GM19035 (cell line): ENCODE results near the gene AIP.
A peak's percentile ranks its signal among the peaks of the same experiment; 100 is the strongest.
"Not testable (repeated sequence)": the region's sequence is repeated elsewhere in the genome, so short reads cannot be mapped to it uniquely, and the experiment has no call there.

Experiments used
- ATAC-seq: cut with Tn5 transposase; IDR thresholded peaks from one replicate; pipeline ENCODE4 v1.9.1; 2021; ENCODE audit not compliant: unreplicated experiment

AIP gene

DNA sequence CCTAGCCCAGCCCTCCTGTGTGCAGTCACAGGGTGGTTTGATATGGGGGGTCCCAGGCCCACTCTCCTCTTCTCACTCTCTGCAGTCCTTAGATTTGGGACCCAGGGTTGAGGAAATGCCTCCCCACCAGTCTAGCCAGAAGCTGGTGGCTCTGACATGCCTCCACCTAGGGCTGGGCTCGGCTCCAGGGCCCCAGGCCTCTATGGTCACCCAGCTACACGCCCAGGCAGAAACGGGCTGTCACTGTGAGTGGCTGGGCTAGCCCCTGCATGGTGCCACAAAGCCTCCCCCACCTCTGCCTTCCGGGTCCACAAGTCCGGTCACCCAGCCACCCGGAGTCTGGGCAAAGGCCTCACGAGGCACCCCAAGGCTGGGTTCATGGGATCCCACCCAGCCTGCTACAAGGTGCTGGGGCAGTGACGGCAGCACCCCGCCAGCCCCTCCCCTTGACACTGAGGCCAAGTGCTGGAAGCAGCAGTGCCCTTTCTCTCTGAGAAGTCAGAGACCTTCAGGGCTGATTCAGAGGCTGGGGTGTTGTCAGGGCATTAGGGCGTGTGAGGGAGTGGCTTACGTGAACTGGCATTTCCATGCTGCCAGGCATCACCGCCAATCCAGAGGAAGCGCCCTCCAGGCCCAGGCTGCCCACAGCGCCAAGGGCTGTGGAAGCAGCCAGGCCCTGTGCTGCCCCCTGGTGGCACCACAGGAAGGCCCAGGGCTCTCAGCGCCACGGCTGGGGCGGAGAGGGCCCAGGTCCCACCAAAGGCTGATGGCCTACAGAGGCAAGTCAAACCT lies 23.0 kb downstream of the AIP start:
- peak; percentile 18 for ATAC-seq

DNA sequence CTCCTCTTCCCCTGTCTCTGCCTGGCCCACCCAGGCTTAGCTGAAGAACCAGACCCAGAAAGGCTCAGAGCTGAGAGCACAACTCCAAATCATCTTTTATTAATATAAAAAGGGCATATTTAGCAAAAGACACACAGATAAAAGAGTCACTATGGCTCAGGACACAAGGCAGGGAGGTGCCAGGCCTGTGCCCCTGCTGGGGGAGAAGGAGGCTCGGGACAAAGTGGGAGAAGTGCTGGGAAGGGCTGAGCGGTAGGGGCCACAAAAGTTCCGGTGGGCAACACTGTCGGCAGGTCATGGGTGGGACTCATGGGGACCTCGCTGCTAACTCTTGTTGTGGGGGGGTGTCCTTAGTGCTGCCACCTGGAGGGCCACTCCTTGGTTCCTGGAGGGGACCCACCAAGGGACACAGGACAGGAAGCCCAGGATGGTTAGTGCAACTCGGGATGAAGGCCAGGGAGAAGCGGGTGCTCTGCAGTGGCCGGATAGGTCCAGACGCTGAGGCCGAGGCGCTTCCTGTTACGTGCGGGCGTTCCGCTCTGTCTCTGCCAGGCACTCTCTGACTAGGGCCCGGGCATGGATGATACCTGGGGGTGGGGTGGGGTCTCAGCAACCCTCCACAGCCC lies 23.7 kb downstream of the AIP start:
- no peak for ATAC-seq

DNA sequence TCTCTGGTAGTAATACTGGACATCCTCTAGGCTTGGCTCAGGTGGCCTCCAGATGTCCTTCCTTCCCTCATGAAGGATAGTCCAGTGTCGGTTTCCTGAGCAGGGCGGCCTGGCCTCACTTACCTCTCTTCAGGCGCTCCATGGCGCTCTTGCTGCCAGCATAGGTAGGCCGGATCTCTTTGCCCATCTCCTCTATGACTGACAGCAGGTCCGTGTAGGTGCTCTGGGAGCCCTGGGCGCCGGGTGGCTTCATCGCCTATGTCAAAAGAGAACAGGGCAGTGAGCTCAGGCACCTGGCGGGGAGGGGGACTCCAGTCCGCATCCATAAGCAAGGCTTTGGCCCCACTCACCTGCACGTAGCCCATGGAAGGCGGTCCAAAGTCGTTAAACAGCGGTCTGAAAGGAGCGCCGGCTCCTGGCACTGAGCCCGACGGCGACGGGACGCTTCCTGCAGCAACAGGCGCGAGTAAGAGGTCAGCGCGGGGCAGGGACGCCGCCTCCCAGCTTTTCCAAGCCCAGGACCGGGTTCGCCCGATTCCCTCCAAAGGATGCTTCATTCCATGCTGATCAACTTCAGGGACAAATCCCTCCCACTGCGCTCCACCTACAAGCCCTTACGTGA lies 24.5 kb downstream of the AIP start:
- no peak for ATAC-seq

DNA sequence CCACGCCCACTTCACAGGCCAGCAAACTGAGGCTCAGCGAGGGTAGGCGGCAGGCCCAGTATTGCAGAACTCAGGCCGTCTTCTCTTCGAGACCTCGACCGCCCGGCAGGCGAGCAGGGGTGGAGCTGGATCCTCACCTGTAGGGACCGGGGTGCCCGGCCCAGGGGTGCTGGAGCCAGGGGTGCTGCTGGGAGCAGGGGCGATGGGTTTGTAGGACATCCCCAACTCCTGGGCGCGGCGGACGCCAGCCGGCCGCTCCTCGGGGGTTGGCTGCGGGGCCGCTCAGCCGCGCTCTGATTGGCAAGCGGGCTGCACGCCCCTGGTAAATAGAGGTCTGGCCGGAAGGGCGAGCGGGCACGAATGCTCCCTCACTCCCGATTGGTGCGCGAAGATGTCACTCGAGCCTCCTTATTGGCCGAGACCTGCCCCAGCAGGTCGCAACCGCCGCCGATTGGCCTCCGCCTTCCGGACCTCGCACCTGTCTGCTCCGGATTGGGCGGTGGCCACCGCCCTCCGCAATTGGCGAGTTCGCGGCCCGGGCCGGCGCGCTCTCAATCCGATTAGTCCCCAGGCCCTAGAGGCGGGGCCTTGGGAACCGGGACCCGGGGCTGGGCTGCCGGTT lies 25.1 kb downstream of the AIP start, which contains the start of gene CDK2AP2:
Gene CDK2AP2, minus strand, starts transcription at position 299 of the 622 bp plus-strand sequence. Its CDS starts 80 bp downstream, at position 219.
- ATAC-seq = peak; percentile 65

DNA sequence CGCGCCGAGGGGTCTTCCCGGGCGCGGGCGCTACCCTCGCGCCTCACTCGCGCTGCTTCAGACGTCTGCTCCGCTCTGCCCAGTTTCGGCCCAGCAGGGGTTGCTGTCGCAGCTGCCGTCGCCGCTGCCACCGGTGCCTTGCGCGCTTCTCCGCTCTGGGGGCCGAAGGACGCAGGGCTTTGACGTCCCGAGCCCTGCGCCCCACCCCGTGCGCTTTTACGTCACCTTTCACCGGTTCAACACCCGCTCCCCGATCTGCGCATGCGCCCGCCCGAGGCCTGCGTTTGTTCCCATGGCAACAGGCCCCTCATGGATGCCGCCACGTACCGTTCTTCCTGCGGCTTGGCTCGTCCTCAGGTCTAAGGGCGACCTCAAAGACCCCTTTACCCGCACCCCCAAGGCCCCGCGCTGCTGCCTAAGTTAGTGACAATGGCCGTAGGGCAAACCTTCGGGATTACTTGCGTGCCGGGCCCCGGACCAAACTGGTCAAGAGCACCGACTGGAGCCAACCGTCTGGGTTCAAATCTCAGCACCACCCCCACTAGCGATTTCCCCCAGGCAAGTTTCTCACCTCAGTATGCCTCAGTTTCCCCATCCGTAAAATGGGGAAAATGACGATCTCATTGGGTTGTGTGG lies 25.8 kb downstream of the AIP start:
- peak; percentile 40 for ATAC-seq

DNA sequence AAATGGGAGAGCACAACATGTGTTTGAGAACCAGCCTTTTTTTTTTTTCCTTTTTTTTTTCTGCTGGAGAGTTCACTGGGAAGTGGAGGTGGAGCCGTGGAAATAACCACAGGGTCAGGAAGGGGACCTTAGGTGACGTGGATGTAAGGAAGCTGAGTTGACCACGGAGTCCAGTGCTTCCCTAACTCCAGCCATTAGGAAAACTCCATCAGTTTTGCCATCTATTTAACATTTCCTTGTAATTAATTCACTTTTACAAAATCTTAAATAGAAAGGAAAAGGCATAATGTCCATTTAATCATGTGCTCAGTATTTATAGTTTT lies 27.2 kb downstream of the AIP start:
- no peak for ATAC-seq

DNA sequence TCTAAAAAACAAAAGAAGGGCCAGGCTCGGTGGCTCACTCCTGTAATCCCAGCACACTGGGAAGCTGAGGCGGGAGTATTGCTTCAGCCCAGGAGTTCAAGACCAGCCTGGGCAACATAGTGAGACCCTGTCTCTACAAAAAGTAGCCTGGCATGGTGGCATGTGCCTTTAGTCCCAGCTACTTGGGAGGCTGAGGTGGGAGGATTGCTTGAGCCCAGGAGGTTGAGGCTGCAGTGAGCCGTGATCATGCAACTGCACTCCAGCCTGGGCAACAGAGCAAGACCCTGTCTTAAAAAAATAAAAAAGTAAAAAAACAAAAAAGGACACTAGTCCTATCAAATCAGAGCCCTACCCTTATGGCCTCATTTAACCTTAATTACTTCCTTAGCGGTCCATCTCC lies 28.7 kb downstream of the AIP start:
- not testable (repeated sequence) for ATAC-seq

DNA sequence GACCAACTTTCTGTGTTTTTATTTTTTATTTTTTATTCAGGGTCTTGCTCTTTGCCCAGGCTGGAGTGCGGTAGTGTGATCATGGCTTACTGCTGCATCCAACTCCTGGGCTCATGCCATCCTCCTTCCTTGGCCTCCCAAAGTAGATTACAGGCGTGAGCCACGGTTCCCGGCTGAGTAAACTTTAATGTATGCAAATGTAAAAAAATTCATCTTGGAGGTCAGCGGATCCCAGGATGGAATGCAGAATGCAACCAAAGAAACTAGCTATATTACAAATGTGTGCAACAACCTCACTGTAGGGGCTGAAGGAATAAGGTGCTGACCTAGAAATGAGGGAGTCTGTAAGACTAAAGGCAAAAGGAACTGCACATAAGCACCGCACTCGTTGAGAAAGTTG lies 31.3 kb downstream of the AIP start:
- ATAC-seq = no peak

DNA sequence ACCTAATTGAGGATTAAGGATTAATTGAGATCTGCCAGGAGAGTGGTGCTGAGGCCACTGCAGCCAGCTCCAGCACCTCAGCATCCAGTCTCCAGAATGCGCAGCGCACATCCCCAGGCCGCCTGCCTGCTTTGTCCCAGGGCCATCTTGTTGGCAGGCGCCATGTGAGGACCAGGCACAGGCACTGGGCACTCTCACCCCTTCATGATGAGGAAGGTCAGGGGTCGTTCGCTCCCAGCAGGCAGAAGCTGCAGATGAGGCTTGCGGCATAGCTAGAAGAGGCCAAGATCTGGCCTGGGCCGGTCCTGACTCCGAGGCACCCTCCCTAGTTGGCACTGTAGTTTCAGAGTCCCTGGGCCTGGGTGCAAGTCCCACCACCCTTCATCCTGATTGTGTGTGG lies 34.0 kb downstream of the AIP start:
- no peak for ATAC-seq

DNA sequence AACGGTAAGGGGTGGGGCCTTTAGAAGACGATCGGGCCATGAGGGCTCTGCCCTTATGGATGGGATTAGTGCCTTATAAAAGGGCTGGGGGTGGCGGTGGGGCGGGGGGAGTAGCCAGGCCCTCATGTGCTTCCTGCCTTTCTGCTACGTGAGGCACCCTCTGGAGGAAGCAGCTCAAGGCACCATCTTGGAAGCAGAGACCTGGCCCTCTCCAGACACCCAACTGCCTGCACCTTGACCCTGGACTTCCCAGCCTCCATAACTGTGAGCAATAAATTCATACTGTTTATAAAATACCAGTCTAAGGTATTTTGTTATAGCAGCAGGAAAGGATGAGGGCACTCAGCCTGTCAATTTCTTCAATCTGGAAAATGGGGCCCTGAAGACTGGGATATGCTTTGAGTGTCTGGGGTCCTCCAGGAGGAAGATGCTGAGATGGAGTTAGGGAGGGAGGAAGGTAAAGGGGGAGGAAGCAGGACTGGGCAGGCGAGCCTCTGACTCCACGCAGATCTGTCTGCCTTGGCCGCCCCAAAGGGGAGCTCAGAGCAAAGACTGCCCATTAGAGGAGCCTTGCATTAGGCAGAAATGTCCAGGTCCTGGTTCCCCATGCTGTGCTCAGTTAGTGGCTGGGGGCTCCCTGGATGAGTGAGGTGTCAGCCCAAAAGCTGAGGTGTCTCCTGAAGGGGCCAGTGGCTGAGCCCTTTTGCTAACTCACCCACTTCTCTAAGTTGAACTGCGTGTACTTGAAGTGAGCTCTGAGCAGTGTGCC lies 35.1 kb downstream of the AIP start:
- ATAC-seq = no peak

DNA sequence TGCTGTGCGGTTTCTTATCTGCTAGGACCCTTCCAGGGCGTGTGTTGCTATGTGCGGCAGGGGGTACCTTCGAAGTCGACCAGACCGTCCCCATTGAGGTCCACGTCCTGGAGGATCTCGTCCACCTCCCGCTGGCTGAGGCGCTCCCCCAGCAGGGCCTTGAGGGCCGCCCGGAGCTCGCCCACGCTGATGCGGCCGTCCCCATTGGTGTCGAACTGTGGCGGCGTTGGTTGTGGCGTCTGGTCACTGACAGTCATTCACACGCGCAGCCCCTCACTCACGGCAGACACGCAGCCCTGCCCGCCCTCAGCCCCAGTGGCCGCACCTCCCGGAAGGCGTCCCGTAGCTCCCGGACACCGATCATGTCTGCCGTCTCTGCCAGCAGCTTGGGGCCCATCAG lies 36.9 kb downstream of the AIP start:
- no peak for ATAC-seq

DNA sequence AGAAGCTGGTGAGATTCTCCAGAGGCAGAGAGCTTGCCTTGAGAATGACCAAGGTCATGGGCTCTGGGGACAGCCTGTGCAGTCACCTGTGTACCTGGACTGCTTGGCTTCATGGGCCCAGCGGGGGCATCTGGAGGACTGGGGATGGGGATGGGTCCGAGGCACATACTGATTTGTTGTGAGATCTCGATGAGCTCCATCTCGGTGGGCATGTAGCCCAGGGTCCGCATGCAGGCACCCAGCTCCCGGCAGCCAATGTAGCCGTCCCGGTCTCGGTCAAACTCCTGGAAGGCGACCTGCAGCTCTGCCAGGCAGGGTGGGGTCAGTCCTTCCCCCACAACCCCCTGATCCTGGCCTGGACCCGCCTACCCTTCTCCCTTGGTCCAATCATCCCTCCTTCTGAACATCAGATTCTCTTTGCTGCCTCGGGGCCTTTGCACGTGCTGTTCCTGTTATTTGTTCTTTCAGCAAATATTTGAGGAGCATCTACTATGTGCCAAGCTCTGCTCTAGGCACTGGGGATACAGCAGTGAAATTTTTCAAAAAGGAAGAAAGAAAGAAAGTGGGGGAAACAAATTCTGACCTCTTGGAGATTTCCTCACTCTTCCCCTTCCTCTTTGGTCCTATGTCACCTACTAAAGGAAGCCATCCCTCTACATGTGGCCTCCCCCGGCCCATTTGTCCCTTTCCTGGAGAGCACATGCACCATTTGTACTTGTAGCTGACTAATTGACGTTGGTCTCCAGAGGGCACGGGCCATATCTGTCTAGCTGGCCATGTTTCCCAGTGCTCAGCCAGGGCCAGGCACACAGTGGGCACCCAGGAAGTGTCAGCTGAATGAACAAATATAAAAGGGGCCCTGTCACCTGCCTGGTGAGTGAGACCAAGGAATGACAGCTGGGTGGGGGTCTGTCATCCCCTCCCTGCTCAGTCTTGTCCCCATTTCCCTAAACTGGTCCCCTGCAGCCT lies 38.3 kb downstream of the AIP start:
- no peak for ATAC-seq

DNA sequence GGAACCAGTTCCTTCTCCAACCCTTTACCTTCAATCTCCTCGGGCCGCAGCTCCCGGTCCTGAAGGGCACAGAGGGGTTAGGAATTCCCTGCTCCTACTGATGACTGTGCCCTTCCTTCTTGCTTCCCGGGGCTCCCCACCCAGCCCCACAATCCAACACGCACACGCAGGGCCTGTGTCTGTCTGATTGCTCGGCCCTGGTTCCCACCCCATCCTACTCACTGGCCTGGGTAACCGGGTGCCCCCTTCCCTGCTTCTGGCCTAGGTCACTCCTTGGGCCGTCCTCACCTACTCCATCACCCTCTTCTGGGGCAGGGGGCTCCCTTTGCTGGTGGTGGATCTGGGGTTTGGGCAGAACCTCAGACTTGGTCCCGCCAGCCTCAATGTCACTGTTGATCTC lies 39.1 kb downstream of the AIP start:
- no peak for ATAC-seq

DNA sequence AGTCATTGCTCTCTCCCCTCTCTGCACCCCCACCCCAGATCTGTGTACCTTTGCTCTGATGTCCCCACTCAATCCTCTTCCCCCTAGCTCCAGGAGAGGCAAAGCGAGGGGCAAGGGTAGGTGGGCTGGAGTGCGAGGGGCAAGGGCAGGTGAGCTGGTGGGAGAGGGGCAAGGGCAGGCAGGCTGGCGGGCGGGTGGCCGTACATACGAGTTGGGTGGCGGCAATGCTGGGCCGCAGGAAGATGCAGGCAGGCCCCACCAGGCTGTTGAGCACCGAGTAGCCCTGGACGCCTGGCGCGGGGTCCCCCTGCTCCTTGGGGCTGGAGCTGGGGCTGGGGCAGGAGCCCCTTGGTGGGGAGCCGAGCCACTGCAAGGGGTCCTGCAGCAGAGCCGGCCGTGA lies 39.5 kb downstream of the AIP start:
- ATAC-seq = no peak

DNA sequence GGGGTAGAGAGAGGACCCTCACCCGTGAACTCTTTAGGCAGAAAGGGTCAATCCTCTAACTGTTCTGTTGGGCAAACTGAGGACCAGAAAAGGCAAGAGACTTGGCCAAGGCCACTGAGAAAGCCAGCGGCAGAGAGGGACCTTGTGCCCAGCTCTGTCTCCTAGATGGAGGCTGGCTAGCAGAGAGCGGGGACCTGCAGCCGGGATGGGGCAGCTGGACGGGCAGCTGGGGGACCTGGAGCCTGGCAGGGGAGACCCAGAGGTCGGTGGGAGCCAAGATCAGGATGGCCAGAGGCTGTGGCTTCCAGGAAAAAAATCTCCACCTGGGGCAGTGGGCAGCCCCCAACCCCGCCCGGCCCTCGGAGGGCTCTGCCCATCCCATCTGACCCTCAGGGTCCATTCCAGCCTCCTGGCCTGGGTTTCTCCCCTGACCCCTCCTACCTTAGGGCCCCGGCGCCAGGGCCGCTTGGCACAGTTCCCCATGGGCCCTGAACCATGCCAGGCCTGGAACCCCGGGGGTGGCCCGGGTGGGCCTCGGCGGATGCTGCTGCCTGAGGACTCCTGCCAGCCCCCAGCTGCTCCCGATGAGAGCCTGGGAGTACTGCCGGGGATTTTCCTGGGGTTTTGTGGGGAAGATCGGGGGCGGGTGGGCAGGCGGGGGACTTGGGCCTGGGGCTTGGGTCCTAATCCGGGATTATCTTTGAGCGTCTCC lies 40.2 kb downstream of the AIP start, which contains the start of gene CABP2:
Gene CABP2, minus strand, starts transcription at position 603 of the 712 bp plus-strand sequence. Its CDS starts 120 bp downstream, at position 483.
- no peak for ATAC-seq

DNA sequence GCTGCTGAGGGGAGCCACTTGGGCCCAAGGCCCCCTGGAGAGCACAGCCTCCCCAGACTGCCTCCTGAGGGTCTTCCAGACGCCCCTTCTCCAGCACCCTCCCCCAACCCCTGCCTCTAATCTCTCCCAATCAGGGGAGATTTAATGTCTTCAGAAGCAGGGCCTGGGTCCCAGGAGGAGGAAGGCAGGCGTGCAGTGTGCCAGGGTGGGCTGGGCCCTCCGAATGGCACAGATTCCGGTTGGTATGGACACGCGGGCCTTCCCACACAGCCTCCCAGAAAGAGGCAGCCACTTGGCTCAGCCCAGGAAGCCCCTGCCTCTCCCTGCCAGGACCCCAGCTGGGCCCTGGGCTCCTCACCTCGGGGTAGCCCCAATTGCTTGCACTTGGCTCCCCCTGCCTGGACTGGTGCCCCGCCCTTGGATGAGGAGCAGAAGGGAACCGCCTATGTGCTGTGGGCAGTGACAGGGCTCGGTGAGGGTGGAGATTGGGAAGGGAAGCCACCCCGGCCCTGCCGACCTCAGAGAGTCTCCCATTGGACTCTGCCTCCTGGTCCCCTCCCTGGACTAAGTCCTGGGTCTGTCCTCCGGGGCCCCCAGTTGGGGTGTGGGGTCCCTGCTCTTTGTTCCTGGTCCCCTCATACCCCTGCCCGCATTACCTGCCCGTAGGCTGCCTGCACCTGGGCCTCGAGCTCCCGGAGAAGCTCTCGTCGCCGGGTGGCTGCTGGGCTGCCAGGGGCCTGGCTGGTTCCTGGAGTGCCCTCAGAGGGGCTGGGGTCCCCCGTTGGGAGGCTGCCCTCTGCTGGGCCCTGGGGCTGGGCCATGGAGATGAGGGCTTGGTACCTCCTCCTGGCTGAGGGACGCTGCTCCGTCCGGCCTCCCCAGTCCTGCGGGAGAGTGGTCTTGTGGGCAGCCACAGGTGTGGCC lies 41.0 kb downstream of the AIP start:
- no peak for ATAC-seq

DNA sequence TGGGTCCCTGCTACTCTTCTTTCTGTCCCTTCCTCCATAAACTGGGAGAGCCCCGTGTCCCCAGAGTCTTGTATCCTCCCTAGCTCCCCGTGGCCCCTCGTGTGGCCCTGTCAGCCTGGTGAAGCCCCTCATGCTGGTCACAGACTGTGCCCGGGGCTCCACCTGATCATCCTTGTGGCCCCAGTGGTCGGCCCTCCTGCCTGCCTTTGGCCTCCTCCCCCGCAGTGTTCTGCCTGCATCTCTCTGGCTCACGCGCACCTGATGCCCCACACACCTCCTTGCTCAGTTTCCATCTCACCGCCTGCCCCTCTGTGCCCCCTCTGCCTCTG lies 41.6 kb downstream of the AIP start:
- no peak for ATAC-seq
